DOHH2 (cell line): ENCODE measurements around the gene ANTXRL.
"Not testable (repeated sequence)": the region's sequence is repeated elsewhere in the genome, so short reads cannot be mapped to it uniquely, and the experiment has no call there.

Source experiments
- H3F3A ChIP-seq: fragments of 200-600 bp; sonication (generic), shearing (Covaris generic); 2 replicates; pipeline ENCODE4 v1.6.0; 2016; ENCODE audit warnings: antibody characterized with exemption, mild to moderate bottlenecking; ENCODE audit not compliant: control insufficient read depth, insufficient read depth
- H3K27ac ChIP-seq: fragments of 200-600 bp; sonication (generic); 2 replicates; pipeline ENCODE4 v1.5.1; 2014; ENCODE audit warnings: low read depth, mild to moderate bottlenecking, low read length, moderate library complexity
- H3K27me3 ChIP-seq: fragments of 200-600 bp; sonication (generic); 2 replicates; pipeline ENCODE4 v1.6.1; 2014; ENCODE audit warnings: mild to moderate bottlenecking, low read length, mixed read lengths; ENCODE audit not compliant: control insufficient read depth
- H3K36me3 ChIP-seq: fragments of 200-600 bp; sonication (generic); 2 replicates; pipeline ENCODE4 v1.6.1; 2014; ENCODE audit warnings: mild to moderate bottlenecking, low read length, moderate library complexity, mixed read lengths; ENCODE audit not compliant: control insufficient read depth
- H3K4me1 ChIP-seq: fragments of 200-600 bp; sonication (generic); 2 replicates; pipeline ENCODE4 v1.6.1; 2014; ENCODE audit warnings: mild to moderate bottlenecking, low read length, mixed read lengths; ENCODE audit not compliant: control insufficient read depth
- H3K4me2 ChIP-seq: fragments of 200-600 bp; sonication (generic); 2 replicates; pipeline ENCODE4 v1.6.0; 2014; ENCODE audit warnings: mild to moderate bottlenecking, low read length, moderate library complexity
- H3K4me3 ChIP-seq: fragments of 200-600 bp; sonication (generic); 2 replicates; pipeline ENCODE4 v1.5.1; 2014; ENCODE audit warnings: mild to moderate bottlenecking, low read length, mixed read lengths
- H3K79me2 ChIP-seq: fragments of 200-600 bp; sonication (generic); 2 replicates; pipeline ENCODE4 v1.6.1; 2014; ENCODE audit warnings: mild to moderate bottlenecking, low read length, mixed read lengths; ENCODE audit not compliant: control insufficient read depth
- H3K9me2 ChIP-seq: fragments of 200-600 bp; sonication (generic); replicated peaks from 2 replicates; pipeline ENCODE4 v1.6.1; 2014; ENCODE audit warnings: mild to moderate bottlenecking, low read length, mixed read lengths; ENCODE audit not compliant: control insufficient read depth
- H3K9me3 ChIP-seq: fragments of 200-600 bp; sonication (generic); 2 replicates; pipeline ENCODE4 v1.6.1; 2014; ENCODE audit warnings: antibody characterized with exemption, low read length, mixed read lengths; ENCODE audit not compliant: control insufficient read depth, insufficient read depth
- H4K20me1 ChIP-seq: fragments of 200-600 bp; sonication (generic); 2 replicates; pipeline ENCODE4 v1.6.0; 2014; ENCODE audit warnings: low read depth, mild to moderate bottlenecking, antibody characterized with exemption, low read length, moderate library complexity; ENCODE audit not compliant: control insufficient read depth, insufficient read depth
- CTCF ChIP-seq: fragments of 200-600 bp; sonication (generic); IDR thresholded peaks from one replicate; pipeline ENCODE4 v1.5.1; 2014; ENCODE audit warnings: antibody characterized with exemption, mild to moderate bottlenecking, low read depth, low read length; ENCODE audit not compliant: poor library complexity, severe bottlenecking
- EZH2phosphoT487 ChIP-seq: fragments of 200-600 bp; sonication (generic); IDR thresholded peaks from 2 replicates; pipeline ENCODE4 v1.6.1; 2017; ENCODE audit warnings: borderline replicate concordance, mild to moderate bottlenecking, antibody characterized with exemption, low read length, moderate library complexity, mixed read lengths

ANTXRL gene

GRCh38 chr10:46299536-46300369, 13.0 kb downstream of the ANTXRL start:
- no peaks in the 10 kb centered on the region for H4K20me1 ChIP-seq
- TF ChIP-seq EZH2phosphoT487 (no peak), CTCF (no peak)
- peak overlapping the region; percentile 11 for H3K4me3 ChIP-seq
- H3K9me3 ChIP-seq = no peaks in the 10 kb centered on the region
- H3K79me2 ChIP-seq = no peaks in the 10 kb centered on the region
- H3K27ac ChIP-seq = peak overlapping the region; percentile 3; the same call in 1 of the 2 replicates
- H3K9me2 ChIP-seq = no peaks in the 10 kb centered on the region
- no peaks in the 10 kb centered on the region for H3F3A ChIP-seq
- H3K4me2 ChIP-seq = peak overlapping the region; percentile 49
- H3K4me1 ChIP-seq = peaks cover 23% of the 10 kb centered on the region
- no peaks in the 10 kb centered on the region for H3K27me3 ChIP-seq
- no peaks in the 10 kb centered on the region for H3K36me3 ChIP-seq

- H4K20me1 ChIP-seq, H3K36me3 ChIP-seq, H3K27me3 ChIP-seq, H3K9me2 ChIP-seq, H3K9me3 ChIP-seq, H3K4me3 ChIP-seq, H3K79me2 ChIP-seq, H3K27ac ChIP-seq, H3F3A ChIP-seq: not testable (repeated sequence)
- H3K4me2 ChIP-seq = peak overlapping the region; percentile 49
- H3K4me1 ChIP-seq = peaks cover 23% of the 10 kb centered on the region
Measured at GRCh38 chr10:46300370-46300711, 13.5 kb downstream of the ANTXRL start.

GRCh38 chr10:46301056-46301645, 14.4 kb downstream of the ANTXRL start:
- Histone ChIP-seq H4K20me1 (no peaks in the 10 kb centered on the region), H3K79me2 (no peaks in the 10 kb centered on the region), H3K36me3 (no peaks in the 10 kb centered on the region), H3K4me2 (no peak overlapping the region), H3K27ac (no peak overlapping the region), H3K4me3 (no peak overlapping the region), H3K9me2 (no peaks in the 10 kb centered on the region), H3K27me3 (no peaks in the 10 kb centered on the region), H3F3A (no peaks in the 10 kb centered on the region), H3K9me3 (no peaks in the 10 kb centered on the region), H3K4me1 (peaks cover 23% of the 10 kb centered on the region)
- TF ChIP-seq EZH2phosphoT487 (no peak), CTCF (no peak)

GRCh38 chr10:46301721-46302479, 15.1 kb downstream of the ANTXRL start:
- no peaks in the 10 kb centered on the region for H3K27me3 ChIP-seq

More at GRCh38 chr10:46301721-46302479, 15.1 kb downstream of the ANTXRL start:
- TF ChIP-seq CTCF (no peak), EZH2phosphoT487 (no peak)
- H3K4me1 ChIP-seq = peaks cover 23% of the 10 kb centered on the region
- H3K4me3 ChIP-seq = no peak overlapping the region
- H3K36me3 ChIP-seq = no peaks in the 10 kb centered on the region
- H3K4me2 ChIP-seq = no peak overlapping the region
- no peak overlapping the region for H3K27ac ChIP-seq
- H3K9me3 ChIP-seq = no peaks in the 10 kb centered on the region
- no peaks in the 10 kb centered on the region for H3K79me2 ChIP-seq
- no peaks in the 10 kb centered on the region for H3K9me2 ChIP-seq
- H4K20me1 ChIP-seq = no peaks in the 10 kb centered on the region
- no peaks in the 10 kb centered on the region for H3F3A ChIP-seq
